Mucosa of descending colon (tissue), 3 donors: ENCODE data around the gene PRM2. TPM values are rescaled to one million over a fixed set of nuclear protein-coding genes. Genes with fewer than 3 reads are reported as not detected.
A peak's percentile ranks its signal among the peaks of the same experiment; 100 is the strongest.
"Not testable (repeated sequence)": the region's sequence is repeated elsewhere in the genome, so short reads cannot be mapped to it uniquely, and the experiment has no call there.

Experiments used
- ATAC-seq: fragments of 200-7000 bp; cut with Tn5 transposase; one replicate; pipeline ENCODE4 v1.9.1; 2020; ENCODE audit warnings: mild to moderate bottlenecking, moderate library complexity
- DNase-seq, 3 donors: peaks; one replicate each; pipeline ENCODE4 v3.0.0-alpha.2; 2020
- H3K36me3 ChIP-seq: fragments of 200-600 bp; one replicate; pipeline ENCODE4 v1.8.0; 2021; ENCODE audit warnings: low read depth, mild to moderate bottlenecking
- H3K4me1 ChIP-seq: fragments of 200-600 bp; one replicate; pipeline ENCODE4 v1.8.0; 2021; ENCODE audit warnings: low read depth, mild to moderate bottlenecking
- H3K4me3 ChIP-seq: fragments of 200-600 bp; one replicate; pipeline ENCODE4 v1.8.0; 2021; ENCODE audit warnings: mild to moderate bottlenecking
- H3K9me3 ChIP-seq: fragments of 200-600 bp; one replicate; pipeline ENCODE4 v1.8.0; 2021; ENCODE audit warnings: mild to moderate bottlenecking
- CTCF ChIP-seq: fragments of 200-600 bp; IDR thresholded peaks from one replicate; pipeline ENCODE4 v1.8.0; 2022; ENCODE audit warnings: antibody characterized with exemption, mild to moderate bottlenecking
- intact Hi-C, 2 donors: fragments of 100-400 bp; cut with DNase I in 1 of 2; cut with micrococcal nuclease in 1 of 2; formaldehyde crosslinking; loops; one replicate each; pipeline versions ENCODE4 v1.11.0 to v1.11.1; 2022; cut with DNase I, micrococcal nuclease
- total RNA-seq, 3 donors: library from RNA; stranded (reverse); fragmentation: NEBNext Ultra II Directional in 2 of 3; extraction: Animal tissue kit (Norgen Biotek cat#: 25700) in 2 of 3; gene quantifications; one replicate each; pipeline versions ENCODE4 v1.2.1 to v1.2.4, GENCODE V29; 2021 to 2023
- donor health status: DM: no; HTN: no; CAD: no; lungs with moderate emphysema.
- donor health status: DM: no; HTN: no; CAD: no.
- donor health status: DM: no; HTN: yes; CAD: no.

Gene PRM2
- total RNA-seq, 3 donors from 2014 or later, result not detected

DNA sequence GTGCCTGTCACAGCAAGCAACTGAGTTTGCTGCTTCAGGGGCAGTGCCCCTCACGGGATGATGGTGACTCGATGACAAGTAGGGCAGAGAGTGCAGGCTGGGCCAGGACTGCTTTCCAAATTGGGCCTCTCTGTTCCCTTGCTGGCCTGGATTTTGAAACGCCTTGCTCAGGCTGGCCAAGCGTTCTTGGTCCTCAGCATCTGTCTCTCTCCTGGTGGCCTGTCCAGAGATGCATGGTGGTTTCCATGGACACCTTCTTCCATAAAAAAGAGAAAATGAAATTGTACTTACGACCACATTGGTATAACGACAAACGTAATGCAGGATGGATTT, 24.2 kb upstream of the PRM2 start:
- intact Hi-C loops, result no loop called here
- H3K9me3 ChIP-seq, result no peaks in the 10 kb centered on the region

DNA sequence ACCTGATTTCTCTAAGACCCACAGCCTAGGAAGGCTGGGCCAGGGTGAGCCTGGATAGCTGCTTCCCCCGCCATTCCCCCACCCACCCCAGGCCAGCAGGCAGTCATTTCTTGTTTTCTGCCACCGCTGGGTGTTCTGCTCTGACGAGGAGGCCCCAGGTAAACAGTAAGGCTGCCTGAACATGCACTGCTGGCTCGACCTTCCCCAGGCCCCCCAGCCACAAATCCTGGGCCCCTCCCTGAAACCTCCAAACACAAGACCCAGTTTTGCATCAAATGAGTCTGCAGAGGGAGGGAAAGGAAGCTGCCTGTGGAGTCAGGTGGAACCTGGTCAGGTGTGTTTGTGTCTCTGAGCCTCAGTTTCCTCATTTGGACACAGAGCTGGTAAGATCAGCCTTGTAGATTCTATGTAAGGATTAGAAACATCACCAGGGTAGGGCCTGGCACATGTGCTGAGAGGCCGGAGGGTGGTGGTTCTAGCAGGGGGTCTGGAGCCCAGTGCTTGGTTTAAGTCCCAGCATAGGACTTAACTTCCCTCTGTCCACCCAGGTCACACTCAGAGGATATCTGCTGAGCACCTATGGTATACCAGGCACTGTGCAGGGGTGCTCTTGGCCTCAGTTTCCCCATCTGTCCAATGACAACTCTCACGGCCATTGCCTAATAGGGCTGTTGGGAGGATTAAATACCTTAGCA, 23.7 kb upstream of the PRM2 start:
- no peak for DNase-seq

More for the DNA sequence above, 24.2 kb upstream of the PRM2 start:
- no peak overlapping the region for H3K4me3 ChIP-seq
- H3K4me1 ChIP-seq, result peaks cover 12% of the 10 kb centered on the region
- TF ChIP-seq CTCF, result no peak
- no peaks in the 10 kb centered on the region for H3K36me3 ChIP-seq
- DNase-seq (no peak), ATAC-seq (no peak)

GRCh38 chr16:11298950-11299547, 22.8 kb upstream of the PRM2 start:
- intact Hi-C loops, ATAC-seq, DNase-seq: not testable (repeated sequence)

More for the DNA sequence above, 23.7 kb upstream of the PRM2 start:
- Histone ChIP-seq H3K36me3 (no peaks in the 10 kb centered on the region), H3K9me3 (no peaks in the 10 kb centered on the region), H3K4me1 (peaks cover 12% of the 10 kb centered on the region), H3K4me3 (no peak overlapping the region)
- no peak for ATAC-seq
- no peak for TF ChIP-seq CTCF
- intact Hi-C loops, result no loop called here

GRCh38 chr16:11298143-11298900, 22.0 kb upstream of the PRM2 start:
- intact Hi-C loops, result no loop called here
- no peak overlapping the region for H3K4me3 ChIP-seq
- TF ChIP-seq CTCF, result no peak
- H3K9me3 ChIP-seq, result no peaks in the 10 kb centered on the region
- ATAC-seq (no peak), DNase-seq (no peak)
- no peaks in the 10 kb centered on the region for H3K36me3 ChIP-seq
- peaks cover 12% of the 10 kb centered on the region for H3K4me1 ChIP-seq

More at GRCh38 chr16:11298950-11299547, 22.8 kb upstream of the PRM2 start:
- not testable (repeated sequence) for H3K36me3 ChIP-seq, H3K9me3 ChIP-seq, H3K4me3 ChIP-seq
- peaks cover 12% of the 10 kb centered on the region for H3K4me1 ChIP-seq

GRCh38 chr16:11297492-11298142, 21.3 kb upstream of the PRM2 start:
- intact Hi-C loops, result no loop called here
- DNase-seq (peak; percentile 60 to 89 (median 75)), ATAC-seq (peak; percentile 90)
- H3K4me3 ChIP-seq, result no peak overlapping the region
- no peaks in the 10 kb centered on the region for H3K9me3 ChIP-seq
- H3K36me3 ChIP-seq, result no peaks in the 10 kb centered on the region
- H3K4me1 ChIP-seq, result peaks cover 12% of the 10 kb centered on the region
- no peak for TF ChIP-seq CTCF
